Rectal smooth muscle tissue (tissue), 1 donor: ENCODE measurements around the gene GGTA1.

Experiments
- H3K27ac ChIP-seq: one replicate; pipeline ENCODE4 v1.7.0; 2013; ENCODE audit warnings: low read depth, low read length, inconsistent platforms
- H3K27me3 ChIP-seq: one replicate; pipeline ENCODE4 v1.7.0; 2013; ENCODE audit warnings: low read length; ENCODE audit not compliant: control insufficient read depth, insufficient read depth
- H3K36me3 ChIP-seq: one replicate; pipeline ENCODE4 v1.7.0; 2013; ENCODE audit warnings: low read length; ENCODE audit not compliant: control insufficient read depth, insufficient read depth
- H3K4me1 ChIP-seq: one replicate; pipeline ENCODE4 v1.7.0; 2013; ENCODE audit warnings: low read length; ENCODE audit not compliant: control insufficient read depth, insufficient read depth
- H3K4me3 ChIP-seq: one replicate; pipeline ENCODE4 v1.7.0; 2013; ENCODE audit warnings: low read length
- H3K9ac ChIP-seq: one replicate; pipeline ENCODE4 v1.7.0; 2013; ENCODE audit warnings: low read length

The GGTA1 gene

DNA sequence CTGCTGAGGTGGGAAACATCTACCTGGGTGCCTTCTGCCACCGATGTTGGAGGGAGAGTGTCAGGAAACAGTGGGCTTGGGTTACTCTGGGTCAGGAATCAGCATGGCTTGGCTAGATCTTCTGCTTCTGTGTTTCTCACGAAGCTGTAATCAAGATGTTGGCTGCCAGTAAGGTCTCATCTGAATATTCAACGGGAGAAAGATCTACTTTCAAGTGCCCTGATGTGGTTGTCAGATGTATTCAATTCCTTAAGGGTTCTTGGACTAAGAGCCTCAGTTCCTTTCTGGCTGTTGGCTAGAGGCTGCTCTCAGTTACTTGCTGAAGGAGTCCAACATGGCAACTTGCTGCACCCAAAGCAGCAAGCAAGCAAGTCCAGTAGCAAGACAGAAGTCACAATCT lies 87.7 kb downstream of the GGTA1 start:
- Histone ChIP-seq H3K27me3 (no peaks in the 10 kb centered on the region), H3K27ac (no peak overlapping the region), H3K4me3 (no peak overlapping the region), H3K4me1 (no peaks in the 10 kb centered on the region), H3K36me3 (no peaks in the 10 kb centered on the region), H3K9ac (no peak overlapping the region)

DNA sequence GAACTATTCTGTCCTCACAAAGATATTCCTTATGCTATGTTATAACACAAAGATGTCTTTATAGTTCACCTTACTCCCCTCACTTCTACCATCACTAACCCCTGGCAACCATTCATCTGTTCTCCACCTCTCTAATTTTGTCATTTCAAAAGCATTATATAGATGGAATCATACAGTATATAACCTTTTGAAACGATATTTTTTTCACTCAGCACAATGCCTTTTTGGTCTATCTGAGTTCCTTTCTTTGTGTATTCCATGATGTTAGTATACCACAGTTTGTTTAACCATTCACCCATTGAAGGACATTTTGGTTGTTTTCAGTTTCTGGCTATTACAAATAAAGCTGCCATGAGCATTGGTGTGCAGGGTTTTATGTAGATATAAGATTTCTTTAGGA lies 93.7 kb downstream of the GGTA1 start:
- Histone ChIP-seq H3K27me3 (no peaks in the 10 kb centered on the region), H3K27ac (no peak overlapping the region), H3K4me3 (no peak overlapping the region), H3K4me1 (no peaks in the 10 kb centered on the region), H3K9ac (no peak overlapping the region), H3K36me3 (no peaks in the 10 kb centered on the region)
